Endothelial cell of umbilical vein (primary cell): Measurements from ENCODE around the gene C3orf22.

Experiments used
- EZH2 ChIP-seq: IDR thresholded peaks from 2 replicates; pipeline ENCODE4 v1.6.1; 2012; ENCODE audit warnings: borderline replicate concordance, low read depth, mild to moderate bottlenecking, moderate library complexity, low read length, inconsistent platforms; ENCODE audit not compliant: severe bottlenecking
- FOS ChIP-seq: IDR thresholded peaks from 2 replicates; pipeline ENCODE4 v1.6.1; 2011; ENCODE audit warnings: mild to moderate bottlenecking, low read length, moderate library complexity, borderline replicate concordance; ENCODE audit not compliant: insufficient read depth
- JUN ChIP-seq: IDR thresholded peaks from 2 replicates; pipeline ENCODE4 v1.6.1; 2011; ENCODE audit warnings: borderline replicate concordance, low read depth; ENCODE audit not compliant: insufficient read length, insufficient read depth
- MAX ChIP-seq: IDR thresholded peaks from 2 replicates; pipeline ENCODE4 v1.6.1; 2011; ENCODE audit not compliant: insufficient read depth, insufficient read length
- POLR2A ChIP-seq: IDR thresholded peaks from 2 replicates; pipeline ENCODE4 v1.6.1; 2012; ENCODE audit warnings: low read depth, mild to moderate bottlenecking, control low read depth, low read length
- POLR2AphosphoS5 ChIP-seq: IDR thresholded peaks from 2 replicates; pipeline ENCODE4 v1.6.1; 2012; ENCODE audit warnings: low read depth, mild to moderate bottlenecking, control low read depth, low read length, moderate library complexity; ENCODE audit not compliant: insufficient read depth
- TF ChIP-seq, protein P1 (sequence below), 2 donors: IDR thresholded peaks; 1 replicate in 1 of 2; 2 replicates in 1 of 2; pipeline ENCODE4 v1.5.1; 2011; ENCODE audit warnings: low read length in 2 of 2, mild to moderate bottlenecking in 2 of 2, moderate library complexity in 2 of 2, control low read depth in 1 of 2, inconsistent platforms in 1 of 2, low read depth in 1 of 2; ENCODE audit not compliant: insufficient read depth in 1 of 2; ENCODE audit errors: extremely low read depth in 1 of 2

- TF ChIP-seq, protein P1, sequence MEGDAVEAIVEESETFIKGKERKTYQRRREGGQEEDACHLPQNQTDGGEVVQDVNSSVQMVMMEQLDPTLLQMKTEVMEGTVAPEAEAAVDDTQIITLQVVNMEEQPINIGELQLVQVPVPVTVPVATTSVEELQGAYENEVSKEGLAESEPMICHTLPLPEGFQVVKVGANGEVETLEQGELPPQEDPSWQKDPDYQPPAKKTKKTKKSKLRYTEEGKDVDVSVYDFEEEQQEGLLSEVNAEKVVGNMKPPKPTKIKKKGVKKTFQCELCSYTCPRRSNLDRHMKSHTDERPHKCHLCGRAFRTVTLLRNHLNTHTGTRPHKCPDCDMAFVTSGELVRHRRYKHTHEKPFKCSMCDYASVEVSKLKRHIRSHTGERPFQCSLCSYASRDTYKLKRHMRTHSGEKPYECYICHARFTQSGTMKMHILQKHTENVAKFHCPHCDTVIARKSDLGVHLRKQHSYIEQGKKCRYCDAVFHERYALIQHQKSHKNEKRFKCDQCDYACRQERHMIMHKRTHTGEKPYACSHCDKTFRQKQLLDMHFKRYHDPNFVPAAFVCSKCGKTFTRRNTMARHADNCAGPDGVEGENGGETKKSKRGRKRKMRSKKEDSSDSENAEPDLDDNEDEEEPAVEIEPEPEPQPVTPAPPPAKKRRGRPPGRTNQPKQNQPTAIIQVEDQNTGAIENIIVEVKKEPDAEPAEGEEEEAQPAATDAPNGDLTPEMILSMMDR (IDR thresholded peaks at IDR 0.05; ENCODE audit: extremely low read depth in 1 of 2, insufficient read depth in 1 of 2, low read depth in 1 of 2, low read length in 2 of 2), result no peak
- TF ChIP-seq POLR2A (no peak), EZH2 (no peak), POLR2AphosphoS5 (no peak), MAX (no peak), FOS (no peak), JUN (no peak)
These were observed 7.5 kb downstream of the C3orf22 start for GRCh38 chr3:126551121-126551838.
